Transverse colon (tissue), 4 donors: Measurements from ENCODE around the gene SLAMF8. TPM values are rescaled to one million over a fixed set of nuclear protein-coding genes. Genes with fewer than 3 reads are reported as not detected.

Experiments used
- DNase-seq: peaks from one replicate; pipeline ENCODE4 v3.0.0-alpha.2; 2019
- H3K27ac ChIP-seq, 4 donors: fragments of 200-600 bp; sonication (generic); 2 replicates each; pipeline ENCODE4 v1.5.1; 2016 to 2018; ENCODE audit warnings: inconsistent platforms in 4 of 4
- H3K27me3 ChIP-seq: fragments of 200-600 bp; sonication (generic); 2 replicates; pipeline ENCODE4 v1.5.1; 2017; ENCODE audit warnings: inconsistent platforms
- H3K36me3 ChIP-seq, 4 donors: fragments of 200-600 bp; sonication (generic); 2 replicates each; pipeline ENCODE4 v1.5.1; 2017 to 2019; ENCODE audit warnings: inconsistent platforms in 4 of 4
- H3K4me1 ChIP-seq, 4 donors: fragments of 200-600 bp; sonication (generic); 2 replicates each; pipeline ENCODE4 v1.5.1; 2017 to 2020; ENCODE audit warnings: inconsistent platforms in 4 of 4
- H3K4me3 ChIP-seq, 4 donors: fragments of 200-600 bp; sonication (generic); 1 replicate in 1 of 4; 2 replicates in 3 of 4; pipeline versions ENCODE4 v1.5.1 to v1.6.1; 2017 to 2019; ENCODE audit warnings: inconsistent platforms in 4 of 4
- H3K9me3 ChIP-seq, 2 donors: fragments of 200-600 bp; sonication (generic); 2 replicates each; pipeline ENCODE4 v1.5.1; 2017 to 2019; ENCODE audit warnings: inconsistent platforms in 2 of 2
- CTCF ChIP-seq, 5 experiments: fragments of 200-600 bp in 3 of 5; fragments of 450-650 bp in 2 of 5; sonication (generic) in 3 of 5; IDR thresholded peaks; 1 replicate in 2 of 5; 2 replicates in 3 of 5; pipeline ENCODE4 v1.5.1; 2016 to 2017; ENCODE audit warnings: antibody characterized with exemption in 5 of 5, inconsistent platforms in 3 of 5, mild to moderate bottlenecking in 2 of 5, moderate library complexity in 1 of 5
- EP300 ChIP-seq: sonication (generic); formaldehyde crosslinking; IDR thresholded peaks from one replicate; pipeline ENCODE4 v1.6.1; 2017; ENCODE audit warnings: antibody characterized with exemption, low read depth
- POLR2A ChIP-seq: fragments of 450-650 bp; IDR thresholded peaks from one replicate; pipeline ENCODE4 v1.6.1; 2016; ENCODE audit warnings: antibody characterized with exemption, mild to moderate bottlenecking, moderate library complexity
- POLR2AphosphoS5 ChIP-seq, 3 donors: sonication (generic); formaldehyde crosslinking; IDR thresholded peaks; one replicate each; pipeline ENCODE4 v1.6.1; 2016; ENCODE audit warnings: antibody characterized with exemption in 3 of 3
- WGBS, 2 donors: methylation state at CpG; one replicate each; pipeline ENCODE4 v1.1.5; 2018; ENCODE audit warnings: low coverage in 1 of 2; 5-methylcytosine and 5-hydroxymethylcytosine counted together
- in situ Hi-C, 4 donors: fragments of 200-750 bp; cut with MboI; loops; one replicate each; pipeline versions ENCODE4 v1.15.0 to v1.15.1; 2017; ENCODE audit warnings: low sequenced_read_pairs in 3 of 4, low pct_ligation_motif_present in 1 of 4, low pct_unique_long_range_greater_than_20kb in 1 of 4
- intact Hi-C: fragments of 100-400 bp; cut with DNase I; formaldehyde crosslinking; loops from one replicate; pipeline ENCODE4 v1.15.1; 2023; ENCODE audit warnings: low total_unique reads
- total RNA-seq, 4 donors: library from RNA; depleted of rRNA; stranded (reverse); fragments of >200 nt; gene quantifications; one replicate each; pipeline ENCODE4 v1.1.0, GENCODE V29; 2016

The SLAMF8 gene
- total RNA-seq, 4 donors from 2014 or later, result 0.37 to 7.1 (median 2.3) TPM

- 80 to 100% methylated on average over 1 of the region's 1 CpG for WGBS, 2 donors
- intact Hi-C loops, result no loop called here
These were observed 12.0 kb downstream of the SLAMF8 start for GRCh38 chr1:159838715-159839114.

GRCh38 chr1:159839116-159839849, 12.6 kb downstream of the SLAMF8 start:
- Histone ChIP-seq H3K9me3 (no peaks in the 10 kb centered on the region), H3K4me3 (no peak overlapping the region), H3K4me1 (no peaks in the 10 kb centered on the region), H3K36me3 (no peaks in the 10 kb centered on the region), H3K27ac (no peak overlapping the region), H3K27me3 (no peaks in the 10 kb centered on the region)
- in situ Hi-C loops (no loop called here), intact Hi-C loops (no loop called here)
- TF ChIP-seq POLR2AphosphoS5 (IDR thresholded peaks at IDR 0.05) (no peak), POLR2A (no peak), CTCF (IDR thresholded peaks at IDR 0.05) (no peak), EP300 (no peak)
- WGBS, 2 donors, result 87 to 100% methylated on average over 3 to 5 of the region's 5 CpGs
- DNase-seq, result no peak

More at GRCh38 chr1:159838715-159839114, 12.0 kb downstream of the SLAMF8 start:
- no peak for TF ChIP-seq CTCF (IDR thresholded peaks at IDR 0.05)
- TF ChIP-seq POLR2AphosphoS5 (IDR thresholded peaks at IDR 0.05), result no peak
- no peak for TF ChIP-seq EP300
- no peak for TF ChIP-seq POLR2A
- H3K36me3 ChIP-seq, result no peaks in the 10 kb centered on the region
- in situ Hi-C loops, result no loop called here
- no peaks in the 10 kb centered on the region for H3K4me1 ChIP-seq
- no peaks in the 10 kb centered on the region for H3K27me3 ChIP-seq
- no peak overlapping the region for H3K4me3 ChIP-seq
- DNase-seq, result no peak
- H3K27ac ChIP-seq, result no peak overlapping the region
- H3K9me3 ChIP-seq, result no peaks in the 10 kb centered on the region

DNA sequence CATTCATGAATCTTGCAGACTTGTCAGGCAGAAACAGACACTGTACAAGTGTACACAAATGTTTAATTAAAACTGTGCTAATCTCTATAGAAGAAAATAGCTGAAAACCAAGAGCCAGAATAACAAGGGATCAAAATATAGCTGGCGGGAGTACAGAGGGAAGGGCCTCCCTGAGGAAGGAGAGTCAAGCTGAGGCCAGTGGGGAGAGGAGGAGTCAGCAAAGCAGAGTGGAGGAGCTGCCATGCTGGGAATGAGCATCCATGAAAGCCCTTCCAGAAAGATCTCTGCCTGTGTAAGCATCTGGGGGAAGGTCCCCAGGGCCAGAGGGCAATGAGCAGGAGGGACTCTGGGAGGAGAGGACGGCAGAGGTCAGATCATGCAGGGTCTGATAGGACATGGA, 15.1 kb downstream of the SLAMF8 start:
- no peak for DNase-seq
- H3K4me3 ChIP-seq, result no peak overlapping the region
- intact Hi-C loops (no loop called here), in situ Hi-C loops (no loop called here)
- no peaks in the 10 kb centered on the region for H3K9me3 ChIP-seq
- 76 to 89% methylated on average over 2 of the region's 2 CpGs for WGBS, 2 donors
- no peaks in the 10 kb centered on the region for H3K4me1 ChIP-seq
- no peaks in the 10 kb centered on the region for H3K36me3 ChIP-seq
- TF ChIP-seq POLR2A, result no peak
- H3K27ac ChIP-seq, result no peak overlapping the region
- H3K27me3 ChIP-seq, result no peaks in the 10 kb centered on the region

DNA sequence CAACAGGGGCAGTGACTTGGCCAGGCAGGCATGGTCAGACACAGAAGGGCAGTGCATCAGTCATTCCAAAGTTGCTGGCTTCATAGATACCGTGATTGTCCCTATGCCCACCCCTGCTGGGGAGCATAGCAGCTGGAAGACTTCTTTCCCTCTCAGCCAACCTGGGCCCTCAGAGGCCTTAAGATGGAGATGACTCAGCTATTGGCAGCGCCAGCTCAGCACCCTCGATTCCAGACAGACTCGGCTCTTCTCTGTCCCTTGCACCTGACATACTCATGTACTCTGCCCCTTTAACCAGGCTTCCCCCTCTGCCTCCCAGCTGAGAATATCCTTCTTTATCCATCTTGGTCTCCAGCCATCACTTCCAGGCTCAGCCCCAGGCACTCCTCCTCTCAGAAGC, 16.8 kb downstream of the SLAMF8 start:
- DNase-seq, result no peak
- intact Hi-C loops, result no loop called here
- H3K27ac ChIP-seq, result no peak overlapping the region

More for the DNA sequence above, 16.8 kb downstream of the SLAMF8 start:
- Histone ChIP-seq H3K9me3 (no peaks in the 10 kb centered on the region), H3K36me3 (no peaks in the 10 kb centered on the region), H3K4me1 (no peaks in the 10 kb centered on the region), H3K4me3 (no peak overlapping the region), H3K27me3 (no peaks in the 10 kb centered on the region)
- in situ Hi-C loops, result no loop called here
- WGBS, 2 donors, result 73 to 80% methylated on average over 1 to 4 of the region's 4 CpGs
- TF ChIP-seq POLR2A (no peak), POLR2AphosphoS5 (IDR thresholded peaks at IDR 0.05) (no peak), EP300 (no peak), CTCF (IDR thresholded peaks at IDR 0.05) (no peak)
